GM13977 (cell line): Measurements from ENCODE around the gene LUZP2.

Experiments
- DNase-seq: peaks from one replicate; pipeline ENCODE4 v3.0.0; 2012; ENCODE audit warnings: low spot score
- in situ Hi-C: fragments of 300-500 bp; cut with MboI; formaldehyde crosslinking; loops from one replicate; pipeline ENCODE4 v1.12.0; 2022; ENCODE audit warnings: low sequenced_read_pairs, low pct_unique_long_range_greater_than_20kb, mixed read lengths, inconsistent platforms; ENCODE audit not compliant: unreplicated experiment
- TF ChIP-seq, protein P1 (sequence below): IDR thresholded peaks from 2 replicates; pipeline ENCODE4 v1.5.1; 2012; ENCODE audit warnings: mild to moderate bottlenecking, control low read depth; ENCODE audit not compliant: insufficient read depth; ENCODE audit errors: extremely low read depth, missing control alignments

LUZP2 gene

GRCh38 chr11:24531528-24531927 lies 34.7 kb downstream of the LUZP2 start:
- TF ChIP-seq, protein P1, sequence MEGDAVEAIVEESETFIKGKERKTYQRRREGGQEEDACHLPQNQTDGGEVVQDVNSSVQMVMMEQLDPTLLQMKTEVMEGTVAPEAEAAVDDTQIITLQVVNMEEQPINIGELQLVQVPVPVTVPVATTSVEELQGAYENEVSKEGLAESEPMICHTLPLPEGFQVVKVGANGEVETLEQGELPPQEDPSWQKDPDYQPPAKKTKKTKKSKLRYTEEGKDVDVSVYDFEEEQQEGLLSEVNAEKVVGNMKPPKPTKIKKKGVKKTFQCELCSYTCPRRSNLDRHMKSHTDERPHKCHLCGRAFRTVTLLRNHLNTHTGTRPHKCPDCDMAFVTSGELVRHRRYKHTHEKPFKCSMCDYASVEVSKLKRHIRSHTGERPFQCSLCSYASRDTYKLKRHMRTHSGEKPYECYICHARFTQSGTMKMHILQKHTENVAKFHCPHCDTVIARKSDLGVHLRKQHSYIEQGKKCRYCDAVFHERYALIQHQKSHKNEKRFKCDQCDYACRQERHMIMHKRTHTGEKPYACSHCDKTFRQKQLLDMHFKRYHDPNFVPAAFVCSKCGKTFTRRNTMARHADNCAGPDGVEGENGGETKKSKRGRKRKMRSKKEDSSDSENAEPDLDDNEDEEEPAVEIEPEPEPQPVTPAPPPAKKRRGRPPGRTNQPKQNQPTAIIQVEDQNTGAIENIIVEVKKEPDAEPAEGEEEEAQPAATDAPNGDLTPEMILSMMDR, result no peak
- no peak for DNase-seq
- in situ Hi-C loops, result no loop called here

DNA sequence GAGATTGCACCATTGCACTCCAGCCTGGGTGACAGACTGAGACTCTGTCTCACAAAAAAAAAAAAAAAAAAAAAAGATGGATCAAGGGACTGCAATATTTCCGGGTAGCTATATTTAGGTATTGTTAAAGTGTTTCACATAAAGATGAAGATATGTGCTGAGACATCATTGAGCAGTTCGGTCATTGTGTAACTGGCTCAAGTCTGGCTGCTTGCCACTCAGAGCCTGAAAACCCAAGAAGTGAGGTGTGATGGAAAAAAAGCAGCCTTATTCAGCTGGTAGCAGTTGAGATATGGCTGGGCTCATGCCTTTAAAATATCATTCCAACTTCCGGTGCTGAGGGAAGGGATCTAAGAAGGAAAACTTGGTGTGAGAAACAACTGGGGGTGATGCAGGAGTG lies 46.9 kb downstream of the LUZP2 start:
- DNase-seq, result no peak
- TF ChIP-seq, protein P1, result no peak
- in situ Hi-C loops, result no loop called here

DNA sequence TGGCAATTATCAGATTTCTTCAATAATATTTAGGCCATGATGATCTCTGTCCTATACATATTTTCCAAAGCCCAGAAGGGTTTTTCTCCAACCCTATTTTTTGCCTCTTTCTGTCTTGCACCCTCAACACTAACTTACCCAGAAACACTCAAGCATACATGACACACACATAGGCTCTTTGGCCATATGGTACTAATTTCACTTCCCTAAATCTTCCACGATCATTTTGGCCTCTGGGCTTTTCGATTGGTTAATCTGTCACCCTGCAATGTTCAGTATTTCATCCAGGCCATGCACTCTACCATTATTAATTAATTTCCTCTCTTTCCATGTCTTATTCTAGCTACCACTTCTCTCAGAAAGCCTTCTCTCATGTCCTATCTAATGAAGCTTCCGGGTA lies 59.8 kb downstream of the LUZP2 start:
- TF ChIP-seq, protein P1, result no peak

DNA sequence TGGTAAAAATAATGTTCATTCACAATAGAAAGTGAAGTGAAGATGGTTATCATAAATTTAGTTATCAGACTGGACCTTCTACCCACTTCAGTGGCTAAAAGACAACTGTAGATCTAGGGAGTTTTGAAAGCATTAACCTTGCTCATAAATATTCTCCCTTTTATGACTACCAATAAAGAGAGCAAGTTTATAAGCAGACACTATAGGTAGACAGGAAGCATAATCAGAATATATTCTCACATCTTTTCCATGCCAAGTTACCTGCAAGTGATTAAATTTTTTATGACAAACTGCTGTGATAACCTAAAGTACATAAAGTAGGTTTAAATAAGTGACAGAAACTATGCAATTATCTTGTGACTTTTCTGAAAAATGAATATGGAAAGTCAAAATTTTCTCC lies 62.5 kb downstream of the LUZP2 start:
- DNase-seq, result no peak
- TF ChIP-seq, protein P1, result no peak
- in situ Hi-C loops, result no loop called here

More for the DNA sequence above, 59.8 kb downstream of the LUZP2 start:
- in situ Hi-C loops, result no loop called here
- DNase-seq, result no peak

GRCh38 chr11:24560324-24560723 lies 63.5 kb downstream of the LUZP2 start:
- DNase-seq, result no peak
- in situ Hi-C loops, result no loop called here
- TF ChIP-seq, protein P1, result no peak

- TF ChIP-seq, protein P1, result no peak
- DNase-seq, result peak; percentile 1
- in situ Hi-C loops, result no loop called here
These were observed 70.5 kb downstream of the LUZP2 start for GRCh38 chr11:24567380-24567779.

GRCh38 chr11:24572376-24572775 lies 75.5 kb downstream of the LUZP2 start:
- no peak for DNase-seq
- in situ Hi-C loops, result no loop called here
- TF ChIP-seq, protein P1, result no peak
